ENCODE measurements around the gene AK1. TPM values are rescaled to one million over a fixed set of nuclear protein-coding genes. Genes with fewer than 3 reads are reported as not detected.

Gene AK1
- total and polyA plus RNA-seq, 2 of the 13 experiments (the other 11 are each of a cell fraction or from before 2014, with no cell fraction given) = 19.1 to 32.8 TPM

GRCh38 chr9:127919253-127919815 is 41.9 kb upstream of the AK1 start (continued):
- no peak for TF ChIP-seq ZNF260 (CRISPR knock-in tag; IDR thresholded peaks at IDR 0.05; ENCODE audit: borderline replicate concordance, low read depth)
- peak; percentile 16 for TF ChIP-seq ZNF407 (CRISPR knock-in tag; IDR thresholded peaks at IDR 0.05; ENCODE audit: not compliant biosample characterization)
- peak; percentile 55 for TF ChIP-seq HDAC2 (CRISPR knock-in tag; IDR thresholded peaks at IDR 0.05)
- TF ChIP-seq MAFK (conservative IDR thresholded peaks at IDR 0.05 in 1 of 2, IDR thresholded peaks at IDR 0.05 in 1 of 2; ENCODE audit: low read length in 2 of 2) = peak; percentile 87 to 96
- no peak for TF ChIP-seq STAT6 (CRISPR knock-in tag; IDR thresholded peaks at IDR 0.05; ENCODE audit: borderline replicate concordance)
- TF ChIP-seq ZNF121 (CRISPR knock-in tag; IDR thresholded peaks at IDR 0.05) = peak; percentile 89
- peak; percentile 64; the same call in 1 of the 2 replicates for TF ChIP-seq KDM2A (CRISPR knock-in tag; IDR thresholded peaks at IDR 0.05; ENCODE audit: borderline replicate concordance, low read depth)
- no peak for TF ChIP-seq NR2F6 (IDR thresholded peaks at IDR 0.05)
- peak; percentile 48; the same call in 1 of the 2 replicates for TF ChIP-seq NR2F6 (CRISPR knock-in tag; IDR thresholded peaks at IDR 0.05)
- peak; percentile 97 for TF ChIP-seq FOSL2 (CRISPR knock-in tag; IDR thresholded peaks at IDR 0.05)

All from HepG2 (cell line).